ENCODE data around the gene SYT6. TPM values are rescaled to one million over a fixed set of nuclear protein-coding genes. Genes with fewer than 3 reads are reported as not detected.

The SYT6 gene
- total RNA-seq, 1 experiment from 2014 or later = not detected

DNA sequence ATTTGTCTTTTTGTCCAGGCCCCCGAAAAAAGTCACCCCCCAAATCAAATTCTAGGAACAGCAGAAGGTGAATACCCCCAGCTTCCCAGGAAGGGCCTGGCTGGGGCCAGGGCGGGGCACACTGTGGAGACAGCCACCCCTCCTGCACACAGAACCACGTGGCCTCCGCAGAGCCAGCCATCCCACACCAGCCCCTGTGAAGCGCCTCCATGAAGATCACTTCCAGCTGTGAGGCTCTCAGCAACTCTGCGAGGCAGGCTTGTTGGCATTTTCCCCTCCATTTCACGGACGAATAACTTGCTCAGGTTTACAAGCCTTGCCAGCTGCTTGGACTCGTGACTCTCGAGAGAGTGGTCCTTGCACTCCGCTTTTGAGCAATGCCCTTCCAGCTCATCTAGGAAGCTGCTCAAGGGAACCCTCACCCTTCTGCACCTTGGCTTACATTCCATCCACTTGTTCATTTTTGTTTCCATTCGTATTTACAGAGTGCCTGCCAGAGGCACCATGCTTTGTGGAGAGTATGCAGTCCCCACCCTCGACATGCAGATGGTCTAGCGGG is 48.2 kb downstream of the SYT6 start:
- Histone ChIP-seq H3K36me3 (ENCODE audit: control insufficient read depth, insufficient read depth, low read length) (no peaks in the 10 kb centered on the region; the same call in 1 of the 2 replicates), H3K4me3 (ENCODE audit: low read depth in 2 of 2, low read length in 2 of 2) (no peak overlapping the region), H3K4me1 (ENCODE audit: control insufficient read depth, insufficient read depth, low read length) (no peaks in the 10 kb centered on the region), H3K27ac (ENCODE audit: low read length) (no peak overlapping the region), H3K9me3 (ENCODE audit: control insufficient read depth, insufficient read depth, low read depth, low read length) (no peaks in the 10 kb centered on the region), H3K27me3 (ENCODE audit: control insufficient read depth, insufficient read depth, low read length) (no peaks in the 10 kb centered on the region; the same call in 1 of the 2 replicates)
- TF ChIP-seq, protein P1, sequence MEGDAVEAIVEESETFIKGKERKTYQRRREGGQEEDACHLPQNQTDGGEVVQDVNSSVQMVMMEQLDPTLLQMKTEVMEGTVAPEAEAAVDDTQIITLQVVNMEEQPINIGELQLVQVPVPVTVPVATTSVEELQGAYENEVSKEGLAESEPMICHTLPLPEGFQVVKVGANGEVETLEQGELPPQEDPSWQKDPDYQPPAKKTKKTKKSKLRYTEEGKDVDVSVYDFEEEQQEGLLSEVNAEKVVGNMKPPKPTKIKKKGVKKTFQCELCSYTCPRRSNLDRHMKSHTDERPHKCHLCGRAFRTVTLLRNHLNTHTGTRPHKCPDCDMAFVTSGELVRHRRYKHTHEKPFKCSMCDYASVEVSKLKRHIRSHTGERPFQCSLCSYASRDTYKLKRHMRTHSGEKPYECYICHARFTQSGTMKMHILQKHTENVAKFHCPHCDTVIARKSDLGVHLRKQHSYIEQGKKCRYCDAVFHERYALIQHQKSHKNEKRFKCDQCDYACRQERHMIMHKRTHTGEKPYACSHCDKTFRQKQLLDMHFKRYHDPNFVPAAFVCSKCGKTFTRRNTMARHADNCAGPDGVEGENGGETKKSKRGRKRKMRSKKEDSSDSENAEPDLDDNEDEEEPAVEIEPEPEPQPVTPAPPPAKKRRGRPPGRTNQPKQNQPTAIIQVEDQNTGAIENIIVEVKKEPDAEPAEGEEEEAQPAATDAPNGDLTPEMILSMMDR (IDR thresholded peaks at IDR 0.05) = no peak
- TF ChIP-seq SIN3A (IDR thresholded peaks at IDR 0.05; ENCODE audit: borderline replicate concordance, insufficient read depth, low read depth, low read length) = no peak
- no peak for TF ChIP-seq TCF7L2 (IDR thresholded peaks at IDR 0.05; ENCODE audit: low read depth, low read length)
- TF ChIP-seq, protein P2, sequence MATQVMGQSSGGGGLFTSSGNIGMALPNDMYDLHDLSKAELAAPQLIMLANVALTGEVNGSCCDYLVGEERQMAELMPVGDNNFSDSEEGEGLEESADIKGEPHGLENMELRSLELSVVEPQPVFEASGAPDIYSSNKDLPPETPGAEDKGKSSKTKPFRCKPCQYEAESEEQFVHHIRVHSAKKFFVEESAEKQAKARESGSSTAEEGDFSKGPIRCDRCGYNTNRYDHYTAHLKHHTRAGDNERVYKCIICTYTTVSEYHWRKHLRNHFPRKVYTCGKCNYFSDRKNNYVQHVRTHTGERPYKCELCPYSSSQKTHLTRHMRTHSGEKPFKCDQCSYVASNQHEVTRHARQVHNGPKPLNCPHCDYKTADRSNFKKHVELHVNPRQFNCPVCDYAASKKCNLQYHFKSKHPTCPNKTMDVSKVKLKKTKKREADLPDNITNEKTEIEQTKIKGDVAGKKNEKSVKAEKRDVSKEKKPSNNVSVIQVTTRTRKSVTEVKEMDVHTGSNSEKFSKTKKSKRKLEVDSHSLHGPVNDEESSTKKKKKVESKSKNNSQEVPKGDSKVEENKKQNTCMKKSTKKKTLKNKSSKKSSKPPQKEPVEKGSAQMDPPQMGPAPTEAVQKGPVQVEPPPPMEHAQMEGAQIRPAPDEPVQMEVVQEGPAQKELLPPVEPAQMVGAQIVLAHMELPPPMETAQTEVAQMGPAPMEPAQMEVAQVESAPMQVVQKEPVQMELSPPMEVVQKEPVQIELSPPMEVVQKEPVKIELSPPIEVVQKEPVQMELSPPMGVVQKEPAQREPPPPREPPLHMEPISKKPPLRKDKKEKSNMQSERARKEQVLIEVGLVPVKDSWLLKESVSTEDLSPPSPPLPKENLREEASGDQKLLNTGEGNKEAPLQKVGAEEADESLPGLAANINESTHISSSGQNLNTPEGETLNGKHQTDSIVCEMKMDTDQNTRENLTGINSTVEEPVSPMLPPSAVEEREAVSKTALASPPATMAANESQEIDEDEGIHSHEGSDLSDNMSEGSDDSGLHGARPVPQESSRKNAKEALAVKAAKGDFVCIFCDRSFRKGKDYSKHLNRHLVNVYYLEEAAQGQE (IDR thresholded peaks at IDR 0.05; ENCODE audit: insufficient read depth in 1 of 2, low read depth in 2 of 2, low read length in 1 of 2) = no peak
- TF ChIP-seq POLR2AphosphoS5 (IDR thresholded peaks at IDR 0.05; ENCODE audit: low read depth, low read length) = no peak
- DNase-seq (ENCODE audit: low read depth, low spot score) (no peak), ATAC-seq (no peak)
- POLR2A ChIA-PET = no interaction called here
- intact Hi-C loops (cut with micrococcal nuclease; ENCODE audit: unreplicated experiment) = no loop called here
- no TSS peak for BruUV-seq (replicated peaks)
- CTCF ChIA-PET = no interaction called here
- in situ Hi-C loops (cut with HindIII; ENCODE audit: low pct_unique_long_range_greater_than_20kb, low sequenced_read_pairs) = no loop called here

DNA sequence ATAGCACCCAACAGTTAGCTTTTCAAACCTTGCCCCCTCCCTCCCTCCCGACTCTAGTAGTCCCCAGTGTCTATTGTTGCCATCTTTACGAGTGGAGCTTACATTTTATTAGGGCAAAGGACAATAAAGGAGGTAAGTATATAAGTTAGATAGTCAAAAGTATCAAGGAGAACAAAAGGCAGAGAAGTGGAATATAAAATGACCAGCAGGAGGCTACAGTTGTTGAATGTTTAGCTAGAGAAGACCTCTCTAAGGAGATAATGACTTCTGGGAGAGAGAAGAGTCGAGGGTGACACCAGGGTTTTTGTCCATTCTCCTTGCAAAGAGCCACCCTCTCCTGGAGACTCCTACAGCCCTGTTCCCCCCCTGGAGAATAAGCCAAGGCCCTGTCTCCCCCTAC is 48.7 kb downstream of the SYT6 start:
- no peak for TF ChIP-seq TCF7L2 (IDR thresholded peaks at IDR 0.05; ENCODE audit: low read depth, low read length)
- TF ChIP-seq POLR2AphosphoS5 (IDR thresholded peaks at IDR 0.05; ENCODE audit: low read depth, low read length) = no peak
- TF ChIP-seq, protein P2 (IDR thresholded peaks at IDR 0.05; ENCODE audit: insufficient read depth in 1 of 2, low read depth in 2 of 2, low read length in 1 of 2) = no peak
- no peak for TF ChIP-seq SIN3A (IDR thresholded peaks at IDR 0.05; ENCODE audit: borderline replicate concordance, insufficient read depth, low read depth, low read length)
- TF ChIP-seq, protein P1 (IDR thresholded peaks at IDR 0.05) = no peak

More for the DNA sequence above, 48.7 kb downstream of the SYT6 start:
- Histone ChIP-seq H3K4me3 (ENCODE audit: low read depth in 2 of 2, low read length in 2 of 2) (no peak overlapping the region), H3K9me3 (ENCODE audit: control insufficient read depth, insufficient read depth, low read depth, low read length) (no peaks in the 10 kb centered on the region), H3K27ac (ENCODE audit: low read length) (no peak overlapping the region), H3K4me1 (ENCODE audit: control insufficient read depth, insufficient read depth, low read length) (no peaks in the 10 kb centered on the region), H3K36me3 (ENCODE audit: control insufficient read depth, insufficient read depth, low read length) (no peaks in the 10 kb centered on the region; the same call in 1 of the 2 replicates), H3K27me3 (ENCODE audit: control insufficient read depth, insufficient read depth, low read length) (no peaks in the 10 kb centered on the region; the same call in 1 of the 2 replicates)
- POLR2A ChIA-PET = no interaction called here
- intact Hi-C loops (cut with micrococcal nuclease; ENCODE audit: unreplicated experiment) (no loop called here), in situ Hi-C loops (cut with HindIII; ENCODE audit: low pct_unique_long_range_greater_than_20kb, low sequenced_read_pairs) (no loop called here)
- DNase-seq (ENCODE audit: low read depth, low spot score) (no peak), ATAC-seq (no peak)
- no TSS peak for BruUV-seq (replicated peaks)
- CTCF ChIA-PET = no interaction called here

Measured in Panc1 (cell line).